Ramos (cell line): Measurements from ENCODE around the gene CARMIL1.

Experiments used
- in situ Hi-C: fragments of 300-500 bp; cut with MboI; formaldehyde crosslinking; loops from one replicate; pipeline ENCODE4 v1.14.3; 2022; ENCODE audit warnings: low sequenced_read_pairs; ENCODE audit not compliant: unreplicated experiment

CARMIL1 gene

GRCh38 chr6:25397406-25397805 lies 118.2 kb downstream of the CARMIL1 start:
- in situ Hi-C loops = loop anchor here (25.0 kb wide), 2 partner anchors 885 to 1740 kb away; a partner anchor contains a TSS

- in situ Hi-C loops = loop anchor here (25.0 kb wide), 2 partner anchors 888 to 1737 kb away; a partner anchor contains a TSS
These were observed 120.7 kb downstream of the CARMIL1 start for GRCh38 chr6:25399885-25400284.

GRCh38 chr6:25401711-25402110 lies 122.5 kb downstream of the CARMIL1 start:
- in situ Hi-C loops = no loop called here

GRCh38 chr6:25402125-25402524 lies 123.0 kb downstream of the CARMIL1 start:
- in situ Hi-C loops = no loop called here

GRCh38 chr6:25403150-25403549 lies 124.0 kb downstream of the CARMIL1 start:
- in situ Hi-C loops = no loop called here

- in situ Hi-C loops = no loop called here
These were observed 124.9 kb downstream of the CARMIL1 start for GRCh38 chr6:25404091-25404490.

- in situ Hi-C loops = no loop called here
These were observed 125.6 kb downstream of the CARMIL1 start for GRCh38 chr6:25404693-25405169.

GRCh38 chr6:25405442-25405841 lies 126.3 kb downstream of the CARMIL1 start:
- in situ Hi-C loops = no loop called here

GRCh38 chr6:25407431-25407830 lies 128.3 kb downstream of the CARMIL1 start:
- in situ Hi-C loops = no loop called here

GRCh38 chr6:25410102-25410501 lies 130.9 kb downstream of the CARMIL1 start:
- in situ Hi-C loops = no loop called here

- in situ Hi-C loops = no loop called here
These were observed 132.3 kb downstream of the CARMIL1 start for GRCh38 chr6:25411316-25411950.

- in situ Hi-C loops = no loop called here
These were observed 134.2 kb downstream of the CARMIL1 start for GRCh38 chr6:25413207-25413905.

- in situ Hi-C loops = no loop called here
These were observed 135.0 kb downstream of the CARMIL1 start for GRCh38 chr6:25414168-25414567.

GRCh38 chr6:25414755-25415154 lies 135.6 kb downstream of the CARMIL1 start:
- in situ Hi-C loops = no loop called here

GRCh38 chr6:25415274-25415673 lies 136.1 kb downstream of the CARMIL1 start:
- in situ Hi-C loops = no loop called here

GRCh38 chr6:25415701-25416100 lies 136.5 kb downstream of the CARMIL1 start:
- in situ Hi-C loops = no loop called here

- in situ Hi-C loops = no loop called here
These were observed 138.0 kb downstream of the CARMIL1 start for GRCh38 chr6:25417046-25417605.

- in situ Hi-C loops = no loop called here
These were observed 139.4 kb downstream of the CARMIL1 start for GRCh38 chr6:25418454-25419052.

GRCh38 chr6:25419879-25420278 lies 140.7 kb downstream of the CARMIL1 start:
- in situ Hi-C loops = no loop called here

GRCh38 chr6:25423358-25423757 lies 144.2 kb downstream of the CARMIL1 start:
- in situ Hi-C loops = no loop called here

GRCh38 chr6:25424303-25424702 lies 145.1 kb downstream of the CARMIL1 start:
- in situ Hi-C loops = no loop called here
